ENCODE measurements around the gene DDX24.
"Not testable (repeated sequence)": the region's sequence is repeated elsewhere in the genome, so short reads cannot be mapped to it uniquely, and the experiment has no call there.

Gene DDX24

GRCh38 chr14:94079891-94080620 lies 946 bp downstream of the DDX24 start:
- DNase-seq (ENCODE audit: low spot score): no peak

- DNase-seq (ENCODE audit: low spot score): no peak
Observed at GRCh38 chr14:94077823-94078222, 3.2 kb downstream of the DDX24 start.

- no peak for DNase-seq (ENCODE audit: low spot score)
Observed at GRCh38 chr14:94077111-94077821, 3.7 kb downstream of the DDX24 start.

GRCh38 chr14:94075008-94075407 lies 6.0 kb downstream of the DDX24 start:
- DNase-seq (ENCODE audit: low spot score): no peak

- DNase-seq (ENCODE audit: low spot score): no peak
Observed at GRCh38 chr14:94074534-94074933, 6.5 kb downstream of the DDX24 start.

GRCh38 chr14:94072076-94072475 lies 8.9 kb downstream of the DDX24 start:
- not testable (repeated sequence) for DNase-seq (ENCODE audit: low spot score)

- no peak for DNase-seq (ENCODE audit: low spot score)
Observed at GRCh38 chr14:94066089-94066676, 14.8 kb downstream of the DDX24 start.

- no peak for DNase-seq (ENCODE audit: low spot score)
Observed at GRCh38 chr14:94062344-94062940, 18.6 kb downstream of the DDX24 start.

GRCh38 chr14:94059998-94060397 lies 21.0 kb downstream of the DDX24 start:
- no peak for DNase-seq (ENCODE audit: low spot score)

GRCh38 chr14:94058674-94059138 lies 22.3 kb downstream of the DDX24 start:
- DNase-seq (ENCODE audit: low spot score): no peak

- DNase-seq (ENCODE audit: low spot score): no peak
Observed at GRCh38 chr14:94058128-94058673, 22.8 kb downstream of the DDX24 start.

GRCh38 chr14:94056579-94057308 lies 24.3 kb downstream of the DDX24 start:
- DNase-seq (ENCODE audit: low spot score): no peak

- no peak for DNase-seq (ENCODE audit: low spot score)
Observed at GRCh38 chr14:94054936-94055335, 26.1 kb downstream of the DDX24 start.

- no peak for DNase-seq (ENCODE audit: low spot score)
Observed at GRCh38 chr14:94054401-94054800, 26.6 kb downstream of the DDX24 start.

- DNase-seq (ENCODE audit: low spot score): no peak
Observed at GRCh38 chr14:94052662-94053061, 28.3 kb downstream of the DDX24 start.

GRCh38 chr14:94052199-94052598 lies 28.8 kb downstream of the DDX24 start:
- DNase-seq (ENCODE audit: low spot score): no peak

- no peak for DNase-seq (ENCODE audit: low spot score)
Observed at GRCh38 chr14:94051779-94052178, 29.2 kb downstream of the DDX24 start.

GRCh38 chr14:94051115-94051514 lies 29.9 kb downstream of the DDX24 start:
- DNase-seq (ENCODE audit: low spot score): no peak

- no peak for DNase-seq (ENCODE audit: low spot score)
Observed at GRCh38 chr14:94050231-94050880, 30.6 kb downstream of the DDX24 start.

- DNase-seq (ENCODE audit: low spot score): no peak
Observed at GRCh38 chr14:94049625-94050023, 31.4 kb downstream of the DDX24 start.
